Mucosa of gallbladder (tissue), 1 donor: Measurements from ENCODE around the gene OAF. TPM values are rescaled to one million over a fixed set of nuclear protein-coding genes. Genes with fewer than 3 reads are reported as not detected.
"Not testable (repeated sequence)": the region's sequence is repeated elsewhere in the genome, so short reads cannot be mapped to it uniquely, and the experiment has no call there.

Source experiments
- DNase-seq: peaks from one replicate; pipeline ENCODE4 v3.0.0-alpha.2; 2020; ENCODE audit warnings: low spot score
- total RNA-seq: library from RNA; stranded (reverse); gene quantifications from one replicate; pipeline ENCODE4 v1.2.1, GENCODE V29; 2021
- donor health status: DM: no; HTN: no; CAD: no.

OAF gene
- 123 TPM for total RNA-seq

GRCh38 chr11:120210626-120211521 lies at the start of gene OAF:
TSS of gene OAF (plus strand) at chr11:120211032. CDS start at chr11:120211280, 248 bp downstream.
- peak; percentile 80 for DNase-seq

GRCh38 chr11:120167659-120168058 lies 43.2 kb upstream of the OAF start:
- DNase-seq, result no peak

GRCh38 chr11:120168108-120168959 lies 42.5 kb upstream of the OAF start:
- DNase-seq, result peak; percentile 14

GRCh38 chr11:120168960-120169681 lies 41.7 kb upstream of the OAF start:
- peak; percentile 66 for DNase-seq

- DNase-seq, result peak; percentile 7
These were observed 40.7 kb upstream of the OAF start for GRCh38 chr11:120169981-120170698.

GRCh38 chr11:120170741-120171261 lies 40.0 kb upstream of the OAF start:
- peak; percentile 9 for DNase-seq

- DNase-seq, result peak; percentile 67
These were observed 38.5 kb upstream of the OAF start for GRCh38 chr11:120172054-120172911.

- peak; percentile 9 for DNase-seq
These were observed 37.7 kb upstream of the OAF start for GRCh38 chr11:120173019-120173705.

- DNase-seq, result peak; percentile 7
These were observed 37.0 kb upstream of the OAF start for GRCh38 chr11:120173807-120174206.

- DNase-seq, result no peak
These were observed 36.0 kb upstream of the OAF start for GRCh38 chr11:120174866-120175265.

GRCh38 chr11:120178561-120179056 lies 32.2 kb upstream of the OAF start:
- DNase-seq, result peak; percentile 7

GRCh38 chr11:120179057-120179672 lies 31.7 kb upstream of the OAF start:
- peak; percentile 8 for DNase-seq

- DNase-seq, result not testable (repeated sequence)
These were observed 30.8 kb upstream of the OAF start for GRCh38 chr11:120180063-120180462.

- DNase-seq, result peak; percentile 8
These were observed 30.1 kb upstream of the OAF start for GRCh38 chr11:120180551-120181232.

GRCh38 chr11:120181376-120181975 lies 29.4 kb upstream of the OAF start:
- DNase-seq, result peak; percentile 3

- DNase-seq, result peak; percentile 8
These were observed 28.5 kb upstream of the OAF start for GRCh38 chr11:120182372-120182771.

GRCh38 chr11:120182790-120183491 lies 27.9 kb upstream of the OAF start:
- peak; percentile 29 for DNase-seq
